GM21367 (cell line): ENCODE results near the gene CXorf58.

Experiments used
- ATAC-seq: cut with Tn5 transposase; IDR thresholded peaks from one replicate; pipeline ENCODE4 v1.9.1; 2021; ENCODE audit not compliant: unreplicated experiment

CXorf58 gene

DNA sequence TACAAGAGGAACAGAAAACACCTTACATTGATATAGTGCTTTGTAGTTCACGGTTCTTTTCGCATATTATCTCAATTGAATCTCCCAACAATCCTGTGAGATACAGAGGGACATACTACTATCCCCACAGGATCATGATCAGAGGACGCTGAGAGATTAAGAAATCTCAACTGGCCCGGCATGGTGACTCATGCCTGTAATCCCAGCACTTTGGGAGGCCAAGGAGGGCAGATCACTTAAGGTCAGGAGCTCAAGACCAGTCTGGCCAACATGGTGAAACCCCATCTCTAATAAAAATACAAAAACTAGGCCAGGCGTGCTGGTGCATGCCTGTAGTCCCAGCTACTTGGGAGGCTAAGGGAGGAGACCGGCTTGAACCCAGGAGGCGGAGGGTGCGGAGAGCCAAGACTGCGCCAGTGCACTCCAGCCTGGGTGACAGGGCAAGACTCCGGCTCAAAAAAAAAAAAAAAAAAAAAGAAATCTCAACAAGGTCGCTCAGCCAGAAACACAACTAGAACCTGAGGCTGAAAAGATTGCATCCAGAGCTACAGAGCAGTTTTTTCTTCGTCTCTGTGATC, 7.5 kb upstream of the CXorf58 start:
- ATAC-seq = no peak

DNA sequence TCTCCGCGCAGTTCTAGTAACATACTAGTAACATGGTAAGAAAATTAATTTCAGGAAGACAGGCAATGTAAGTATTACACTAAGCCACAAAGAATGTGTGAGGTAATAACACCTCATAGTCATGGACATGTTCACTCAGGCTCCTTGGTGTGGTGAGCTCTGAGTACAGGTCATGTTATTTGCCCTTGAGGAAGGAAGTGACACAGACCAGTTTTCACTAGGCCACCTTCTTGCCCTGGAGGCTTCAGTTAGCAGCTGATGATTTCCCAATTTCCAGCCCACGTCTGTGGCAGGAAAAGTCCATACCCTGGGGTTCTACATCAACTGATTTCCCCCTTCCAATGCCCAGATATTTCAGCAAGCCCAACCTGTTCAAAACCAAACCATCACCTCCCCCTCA, 6.7 kb upstream of the CXorf58 start:
- no peak for ATAC-seq

GRCh38 chrX:23901805-23902204, 6.0 kb upstream of the CXorf58 start:
- peak; percentile 66 for ATAC-seq

DNA sequence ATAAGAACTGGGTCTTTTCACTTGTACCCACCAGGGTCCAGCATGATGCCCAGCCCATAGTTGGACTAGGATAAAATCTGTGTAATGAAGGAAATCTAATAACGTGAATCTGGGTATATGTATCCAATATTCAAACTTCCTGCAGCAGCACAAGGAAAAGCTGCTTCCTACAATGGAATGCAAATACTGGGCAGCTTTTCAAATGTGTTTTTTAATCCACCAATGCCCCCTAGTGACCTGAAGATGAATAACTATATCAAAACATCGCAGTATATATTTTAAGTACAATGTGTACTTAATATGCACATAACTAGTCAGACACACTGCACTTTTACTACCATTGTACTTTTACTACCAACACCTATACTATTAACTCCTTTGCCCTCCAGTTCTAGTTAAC, 5.4 kb upstream of the CXorf58 start:
- no peak for ATAC-seq

DNA sequence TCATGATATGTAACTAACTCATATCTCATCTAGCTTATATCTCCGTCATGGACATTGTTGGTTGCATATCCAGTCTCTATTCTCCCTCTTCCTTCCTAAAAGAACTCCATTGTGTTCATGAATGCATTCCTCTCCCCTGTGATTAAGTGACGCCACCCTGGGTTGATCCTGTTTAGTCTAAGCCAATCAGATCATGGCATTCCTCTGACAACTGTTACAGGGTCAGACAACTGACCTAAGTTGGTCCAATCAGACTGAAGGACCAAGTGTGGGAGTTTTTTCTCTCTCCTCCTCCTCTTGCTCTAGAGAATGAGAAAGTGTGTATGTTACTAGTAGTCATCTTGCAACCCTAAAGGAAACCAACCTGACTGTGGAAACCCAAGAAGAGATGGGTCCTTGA, 3.7 kb upstream of the CXorf58 start:
- ATAC-seq = no peak

- ATAC-seq = no peak
Measured at GRCh38 chrX:23907111-23907497, 702 bp upstream of the CXorf58 start.

- ATAC-seq = no peak
Measured at GRCh38 chrX:23908219-23909004, 606 bp downstream of the CXorf58 start.

DNA sequence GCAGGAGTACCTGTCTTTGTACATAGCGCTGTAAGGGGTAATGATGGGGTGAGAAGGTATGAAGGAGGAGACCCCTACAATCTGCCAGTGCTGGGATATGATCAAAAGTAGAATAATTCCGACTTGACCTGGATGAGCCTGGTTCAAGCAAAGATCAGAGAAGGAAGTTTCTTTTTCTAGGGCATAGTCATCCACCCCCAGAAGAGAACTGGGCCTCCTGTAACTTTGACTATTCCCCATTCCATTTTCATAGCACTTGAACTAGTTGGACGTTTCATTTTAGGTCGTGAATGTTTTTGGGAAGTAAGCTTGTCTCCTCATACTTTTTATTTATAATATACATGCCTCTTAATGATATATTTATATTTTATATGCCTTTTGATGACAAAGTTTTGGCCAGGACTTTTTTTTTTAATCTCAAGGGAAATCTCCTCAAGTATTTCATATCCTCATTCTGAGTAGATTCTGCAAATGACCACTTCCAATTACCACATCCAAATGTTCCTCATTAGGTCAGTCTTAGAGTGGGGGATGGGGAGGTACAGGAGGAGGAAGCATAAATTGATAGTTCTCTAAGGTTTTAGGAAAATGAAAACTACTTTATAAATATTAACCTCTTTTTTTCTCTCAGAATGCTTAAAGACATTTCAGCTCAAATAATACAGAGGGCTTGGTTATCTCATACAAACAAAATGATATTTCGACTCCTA, 3.5 kb downstream of the CXorf58 start:
- ATAC-seq = no peak

DNA sequence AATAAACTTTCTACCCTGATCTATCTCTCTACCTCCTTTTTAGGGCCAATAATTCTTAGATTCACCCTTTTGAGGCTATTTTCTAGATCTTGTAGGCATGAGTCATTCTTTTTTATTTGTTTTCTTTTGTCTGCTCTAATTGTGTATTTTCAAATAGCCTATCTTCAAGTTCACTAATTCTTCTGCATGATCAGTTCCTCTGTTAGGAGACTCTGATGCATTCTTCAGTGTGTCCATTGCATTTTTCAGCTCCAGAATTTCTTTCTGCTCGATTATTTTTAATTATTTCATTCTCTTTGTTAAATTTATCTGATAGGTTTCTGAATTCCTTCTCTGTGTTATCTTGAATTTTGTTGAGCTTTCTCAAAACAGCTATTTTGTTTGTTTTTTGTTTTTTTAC, 11.3 kb downstream of the CXorf58 start:
- ATAC-seq = no peak

DNA sequence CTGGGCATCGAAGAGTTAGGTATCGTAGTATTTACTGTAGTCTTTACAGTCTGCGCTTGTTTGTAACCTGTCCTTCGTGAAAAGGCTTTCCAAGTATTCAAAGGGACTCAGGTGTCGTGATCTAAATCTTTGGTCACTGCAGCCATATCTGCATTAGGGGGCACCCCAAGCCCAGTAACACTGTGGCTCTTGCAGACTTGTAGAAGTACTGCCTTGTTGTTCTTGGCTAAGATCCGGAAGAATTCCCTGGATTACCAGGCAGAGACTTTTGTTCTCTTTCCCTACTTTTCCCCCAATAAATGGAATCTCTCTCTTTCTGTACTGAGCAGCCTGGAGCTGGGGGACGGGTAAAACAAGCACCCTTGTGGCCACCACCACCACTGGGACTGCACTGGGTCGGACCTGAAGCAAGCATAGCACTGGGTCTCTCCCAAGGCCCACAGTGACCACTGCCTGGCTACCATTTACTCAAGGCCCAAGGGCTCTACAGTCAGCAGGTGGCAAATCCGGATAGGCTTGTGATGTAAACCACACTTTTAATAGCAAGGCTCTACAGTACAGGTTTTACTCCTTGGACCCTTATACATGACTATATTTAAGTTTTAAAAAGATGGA, 12.0 kb downstream of the CXorf58 start:
- ATAC-seq = no peak

- no peak for ATAC-seq
Measured at GRCh38 chrX:23926015-23926414, 18.2 kb downstream of the CXorf58 start.

DNA sequence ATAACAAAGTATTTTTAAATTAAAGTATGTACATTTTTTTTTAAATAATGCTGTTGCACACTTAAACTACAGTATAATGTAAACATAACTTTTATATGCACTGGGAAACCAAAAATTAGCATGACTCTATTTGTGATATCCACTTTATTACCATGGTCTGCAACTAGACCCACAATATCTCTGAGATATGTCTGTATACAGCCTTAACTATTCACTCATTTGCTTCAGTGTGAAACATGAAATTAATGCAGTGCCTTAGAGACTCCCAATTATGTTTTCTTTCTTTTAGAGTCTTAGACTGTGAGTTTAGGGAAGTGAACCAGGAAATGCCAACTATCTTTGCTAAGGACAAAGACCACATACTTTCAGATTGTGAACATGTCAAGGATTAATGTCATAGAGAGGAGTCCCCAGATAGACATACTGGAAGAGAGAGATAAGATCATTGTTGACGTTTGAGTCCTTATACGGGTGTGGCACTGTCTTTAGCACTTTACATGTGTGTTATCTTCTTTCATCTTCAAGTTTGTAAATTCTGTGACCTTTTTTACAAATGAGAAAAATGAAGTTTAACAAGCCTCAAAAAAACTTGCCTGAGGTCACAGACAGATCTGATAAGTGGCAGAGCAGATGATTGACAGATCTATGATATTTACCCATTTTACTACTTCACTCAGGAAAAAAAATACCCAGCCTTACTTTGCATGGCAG, 23.2 kb downstream of the CXorf58 start:
- no peak for ATAC-seq

GRCh38 chrX:23932046-23932445, 24.2 kb downstream of the CXorf58 start:
- ATAC-seq = no peak

DNA sequence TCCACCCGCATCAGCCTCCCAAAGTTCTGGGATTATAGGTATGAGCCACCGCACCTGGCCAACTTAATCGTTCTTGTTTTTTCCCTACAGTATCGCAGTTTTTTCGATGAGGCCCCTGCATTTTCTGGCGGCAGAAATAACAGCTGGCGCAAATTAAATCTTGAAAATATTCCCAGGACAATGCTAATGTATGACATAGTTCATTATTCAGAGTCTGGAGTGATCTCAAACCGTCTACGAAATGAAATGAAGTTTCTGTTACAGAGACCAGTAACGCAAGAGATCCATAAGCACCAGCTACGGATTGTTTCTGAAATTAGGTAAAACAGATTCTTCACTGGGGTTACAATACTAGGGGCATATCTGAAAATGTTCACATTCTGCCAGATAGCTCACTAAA, 27.3 kb downstream of the CXorf58 start:
- ATAC-seq = no peak

DNA sequence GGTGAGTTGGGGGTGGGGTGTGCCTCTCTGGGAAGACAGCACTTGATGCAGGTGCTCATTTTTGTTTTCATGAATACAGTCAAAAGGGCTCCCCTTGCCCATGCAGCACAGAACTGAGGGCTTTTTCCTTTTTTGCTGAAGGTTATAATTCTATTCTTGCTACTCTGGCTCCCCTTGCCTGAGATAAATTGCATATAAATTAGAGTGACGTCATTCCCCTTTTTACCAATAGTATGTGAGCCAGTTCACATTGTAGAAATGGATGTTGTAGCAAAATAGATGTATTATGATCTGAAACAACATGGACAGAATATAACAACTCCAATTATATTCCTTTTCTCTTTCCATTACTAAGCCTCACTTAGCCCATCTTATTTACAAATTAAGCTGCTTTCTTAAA, 28.4 kb downstream of the CXorf58 start:
- no peak for ATAC-seq

DNA sequence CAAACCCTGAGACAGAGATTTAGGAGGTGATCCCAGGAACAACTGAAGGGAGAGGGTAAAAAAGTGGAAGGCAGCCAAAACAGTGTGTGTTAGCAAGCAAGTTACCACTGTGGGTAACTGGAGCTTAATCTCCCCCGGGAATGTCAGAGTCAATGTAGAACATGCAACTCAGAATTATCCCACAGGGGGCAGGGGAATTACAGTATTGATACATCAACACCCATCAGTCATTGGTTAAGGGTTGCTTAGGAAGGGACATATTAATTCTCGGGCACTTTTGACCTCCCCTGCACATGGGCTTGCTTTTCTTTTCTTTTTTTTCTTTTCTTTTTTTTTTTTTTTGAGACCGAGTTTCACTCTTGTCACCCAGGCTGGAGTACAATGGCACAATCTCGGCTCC, 29.3 kb downstream of the CXorf58 start:
- ATAC-seq = no peak

DNA sequence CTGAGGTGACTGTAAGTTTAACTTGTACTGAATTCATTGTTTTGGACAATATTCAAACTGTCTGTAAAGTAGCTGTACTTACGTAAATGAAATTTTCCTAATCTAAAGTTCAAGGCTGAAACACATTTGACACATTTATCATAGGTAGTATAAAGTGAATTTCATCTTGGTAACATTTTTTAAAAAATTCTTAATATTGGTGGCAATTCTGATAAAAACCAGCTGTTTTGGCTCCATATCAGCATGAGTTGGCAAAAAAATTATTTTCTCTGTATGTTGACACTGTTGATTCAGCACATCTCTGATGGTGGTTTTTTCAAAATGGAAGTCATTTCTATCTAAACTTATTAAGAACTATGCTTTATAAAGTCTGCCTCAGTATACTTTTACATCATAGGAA, 30.9 kb downstream of the CXorf58 start:
- ATAC-seq = no peak

DNA sequence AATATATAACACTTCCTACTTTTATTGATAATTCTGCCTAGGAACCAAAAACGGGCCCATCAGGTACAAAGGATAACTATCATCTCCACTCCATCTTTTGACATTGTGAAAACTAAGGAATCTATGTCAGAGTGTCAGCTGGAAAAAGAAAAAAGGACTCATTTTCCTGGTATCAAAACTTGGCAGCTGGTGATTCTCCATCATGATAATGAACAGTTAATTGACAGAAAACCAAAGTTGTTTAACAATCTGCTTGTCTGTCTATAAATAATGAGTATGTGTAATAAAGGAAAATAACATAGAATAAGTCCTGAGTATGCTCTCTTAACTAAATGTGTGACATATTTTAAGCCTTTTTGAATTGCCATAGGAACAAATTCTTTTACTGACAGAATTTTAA, 31.4 kb downstream of the CXorf58 start:
- ATAC-seq = no peak

DNA sequence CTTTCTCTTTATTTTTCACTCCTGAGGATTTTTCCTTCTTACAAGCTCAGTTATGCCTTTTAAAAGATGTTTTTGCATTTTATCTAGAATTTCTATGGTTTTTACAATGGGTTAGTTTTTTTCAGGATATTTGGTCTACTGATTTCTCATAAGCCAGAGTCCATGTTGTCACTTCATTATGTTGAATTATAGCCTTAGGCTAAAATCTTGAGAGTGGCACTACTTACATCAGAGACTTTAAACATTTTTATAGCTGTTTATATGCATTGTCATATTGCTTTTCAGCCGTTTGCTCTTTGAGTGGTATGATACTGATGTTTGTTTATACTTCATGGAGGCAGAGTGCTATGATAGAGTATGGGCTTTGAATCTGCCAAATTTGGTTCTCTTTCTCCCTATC, 36.4 kb downstream of the CXorf58 start:
- no peak for ATAC-seq

GRCh38 chrX:23945206-23945605, 37.4 kb downstream of the CXorf58 start:
- no peak for ATAC-seq

- no peak for ATAC-seq
Measured at GRCh38 chrX:23952391-23952790, 44.6 kb downstream of the CXorf58 start.
